Suprapubic skin (tissue), 4 donors: Measurements from ENCODE around the gene TUBG1.

Source experiments
- EP300 ChIP-seq: sonication (generic); formaldehyde crosslinking; IDR thresholded peaks from one replicate; pipeline ENCODE4 v1.6.1; 2017; ENCODE audit warnings: antibody characterized with exemption
- POLR2A ChIP-seq, 2 donors: fragments of 450-650 bp; IDR thresholded peaks; one replicate each; pipeline ENCODE4 v1.6.1; 2017; ENCODE audit warnings: antibody characterized with exemption in 2 of 2, mild to moderate bottlenecking in 2 of 2, moderate library complexity in 2 of 2
- POLR2AphosphoS5 ChIP-seq, 3 donors: sonication (generic); formaldehyde crosslinking; IDR thresholded peaks; one replicate each; pipeline ENCODE4 v1.6.1; 2017; ENCODE audit warnings: antibody characterized with exemption in 3 of 3
- TF ChIP-seq, protein P1 (sequence below), 2 donors: fragments of 200-600 bp in 1 of 2; fragments of 450-650 bp in 1 of 2; sonication (generic) in 1 of 2; IDR thresholded peaks; one replicate each; pipeline ENCODE4 v1.5.1; 2016 to 2019; ENCODE audit warnings: antibody characterized with exemption in 2 of 2, mild to moderate bottlenecking in 1 of 2, moderate library complexity in 1 of 2

DNA sequence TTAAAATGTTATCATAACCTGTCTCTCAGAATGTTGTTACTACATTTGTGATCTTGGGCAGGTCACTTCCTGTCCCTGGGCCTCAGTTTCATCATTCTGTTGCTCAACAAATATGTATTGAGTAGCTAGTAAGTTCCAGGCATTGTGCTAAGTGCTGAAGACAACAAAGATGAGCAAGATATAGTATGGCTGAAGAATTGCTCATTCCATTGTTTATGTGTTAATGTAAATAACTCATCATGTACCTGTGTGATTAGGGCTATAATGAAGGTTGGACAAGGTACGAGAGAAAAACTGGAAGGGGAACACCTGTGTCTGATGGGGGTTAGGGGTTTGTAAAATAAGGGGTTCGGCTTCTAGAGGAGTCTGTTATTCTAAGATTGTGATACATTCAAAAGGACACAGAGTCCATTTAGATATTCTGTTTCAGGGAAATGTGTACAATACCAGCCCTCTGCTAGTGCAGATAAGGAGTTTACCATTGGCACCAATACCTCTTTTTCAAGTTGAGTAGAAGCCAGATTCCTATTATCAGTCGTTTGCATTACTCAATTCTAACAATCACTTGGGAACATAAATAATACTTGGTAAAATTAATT is 20.0 kb downstream of the TUBG1 start:
- TF ChIP-seq, protein P1, sequence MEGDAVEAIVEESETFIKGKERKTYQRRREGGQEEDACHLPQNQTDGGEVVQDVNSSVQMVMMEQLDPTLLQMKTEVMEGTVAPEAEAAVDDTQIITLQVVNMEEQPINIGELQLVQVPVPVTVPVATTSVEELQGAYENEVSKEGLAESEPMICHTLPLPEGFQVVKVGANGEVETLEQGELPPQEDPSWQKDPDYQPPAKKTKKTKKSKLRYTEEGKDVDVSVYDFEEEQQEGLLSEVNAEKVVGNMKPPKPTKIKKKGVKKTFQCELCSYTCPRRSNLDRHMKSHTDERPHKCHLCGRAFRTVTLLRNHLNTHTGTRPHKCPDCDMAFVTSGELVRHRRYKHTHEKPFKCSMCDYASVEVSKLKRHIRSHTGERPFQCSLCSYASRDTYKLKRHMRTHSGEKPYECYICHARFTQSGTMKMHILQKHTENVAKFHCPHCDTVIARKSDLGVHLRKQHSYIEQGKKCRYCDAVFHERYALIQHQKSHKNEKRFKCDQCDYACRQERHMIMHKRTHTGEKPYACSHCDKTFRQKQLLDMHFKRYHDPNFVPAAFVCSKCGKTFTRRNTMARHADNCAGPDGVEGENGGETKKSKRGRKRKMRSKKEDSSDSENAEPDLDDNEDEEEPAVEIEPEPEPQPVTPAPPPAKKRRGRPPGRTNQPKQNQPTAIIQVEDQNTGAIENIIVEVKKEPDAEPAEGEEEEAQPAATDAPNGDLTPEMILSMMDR (IDR thresholded peaks at IDR 0.05): no peak
- TF ChIP-seq POLR2AphosphoS5 (IDR thresholded peaks at IDR 0.05) (no peak), POLR2A (IDR thresholded peaks at IDR 0.05) (no peak), EP300 (no peak)
